HepG2 (cell line): ENCODE measurements around the gene TFEC. TPM values are rescaled to one million over a fixed set of nuclear protein-coding genes. Genes with fewer than 3 reads are reported as not detected.
"Not testable (repeated sequence)": the region's sequence is repeated elsewhere in the genome, so short reads cannot be mapped to it uniquely, and the experiment has no call there.

Experiments used
- ATAC-seq: fragments of 200-7000 bp; cut with Tn5 transposase; 3 replicates; pipeline ENCODE4 v1.9.1; 2020; ENCODE audit warnings: mild to moderate bottlenecking, moderate library complexity
- BruUV-seq: library from RNA; stranded (reverse); fragments of 400-500 nt; replicated peaks from 2 replicates; lab custom pipeline; 2021; lab: Mats Ljungman, UMichigan
- CTCF ChIA-PET: fragments of 300-600 bp; formaldehyde crosslinking; extraction: SDS; loops from one replicate; lab custom pipeline; 2021; ENCODE audit warnings: low total read pairs, inconsistent platforms, low intra/inter-chr PET ratio; lab: Yijun Ruan, JAX
- POLR2A ChIA-PET: fragments of 350-600 bp; sonication (Branson Sonifier 250); formaldehyde crosslinking; loops from one replicate; lab custom pipeline; 2020; ENCODE audit warnings: antibody characterized with exemption, inconsistent platforms; lab: Yijun Ruan, JAX
- DNase-seq: peaks from one replicate; pipeline ENCODE4 v3.0.0-alpha.2; 2015; ENCODE audit warnings: low spot score
- FAIRE-seq: peaks from 3 replicates; lab custom pipeline; 2011; peaks lifted over from hg19 to GRCh38; lab: Jason Lieb, UNC
- H2AFZ ChIP-seq: one replicate; pipeline ENCODE4 v1.6.1; 2011; ENCODE audit warnings: low read length, inconsistent platforms
- H3K27ac ChIP-seq: fragments of 300-600 bp; 3 replicates; pipeline ENCODE4 v1.8.0; 2011; ENCODE audit warnings: mixed run types, mild to moderate bottlenecking, mixed read lengths, low read length, inconsistent platforms; ENCODE audit not compliant: insufficient read depth; ENCODE audit errors: extremely low read length
- H3K27me3 ChIP-seq, 2 experiments: fragments of 200-600 bp in 1 of 2; 2 replicates in 1 of 2; 3 replicates in 1 of 2; pipeline versions ENCODE4 v1.6.0 to v1.8.0; 2011; ENCODE audit warnings: low read length in 2 of 2, mild to moderate bottlenecking in 2 of 2, moderate library complexity in 2 of 2, inconsistent platforms in 1 of 2; ENCODE audit not compliant: insufficient read depth in 2 of 2, control insufficient read depth in 1 of 2
- H3K36me3 ChIP-seq, 2 experiments: fragments of 200-600 bp in 1 of 2; replicated peaks in 1 of 2; 2 replicates in 1 of 2; 3 replicates in 1 of 2; pipeline versions ENCODE4 v1.5.1 to v1.8.0; 2011; ENCODE audit warnings: low read length in 2 of 2, inconsistent platforms in 1 of 2; ENCODE audit not compliant: insufficient read depth in 2 of 2, control insufficient read depth in 1 of 2
- H3K4me1 ChIP-seq: 2 replicates; pipeline ENCODE4 v1.5.1; 2012; ENCODE audit warnings: low read length, inconsistent platforms; ENCODE audit not compliant: insufficient read depth
- H3K4me2 ChIP-seq: 2 replicates; pipeline ENCODE4 v1.6.0; 2011; ENCODE audit warnings: low read depth, low read length, inconsistent platforms
- H3K4me3 ChIP-seq, 3 experiments: fragments of 200-600 bp in 1 of 3; sonication (generic), shearing (Covaris generic) in 1 of 3; replicated peaks in 1 of 3; 2 replicates each; pipeline ENCODE4 v1.5.1; 2011 to 2016; ENCODE audit warnings: low read length in 3 of 3, inconsistent platforms in 2 of 3, low read depth in 2 of 3, mild to moderate bottlenecking in 2 of 3, control low read depth in 1 of 3, mixed read lengths in 1 of 3; ENCODE audit not compliant: insufficient read depth in 1 of 3
- H3K79me2 ChIP-seq: one replicate; pipeline ENCODE4 v1.6.1; 2011; ENCODE audit warnings: low read length, inconsistent platforms; ENCODE audit not compliant: insufficient read depth
- H3K9ac ChIP-seq: 2 replicates; pipeline ENCODE4 v1.6.0; 2011; ENCODE audit warnings: mild to moderate bottlenecking, low read depth, low read length, inconsistent platforms; ENCODE audit not compliant: insufficient read depth
- H3K9me3 ChIP-seq: 2 replicates; pipeline ENCODE4 v1.5.1; 2012; ENCODE audit warnings: mild to moderate bottlenecking, low read length
- H4K20me1 ChIP-seq: 2 replicates; pipeline ENCODE4 v1.6.0; 2011; ENCODE audit warnings: inconsistent platforms, mild to moderate bottlenecking, low read length, moderate library complexity; ENCODE audit not compliant: insufficient read depth
- BCL6 ChIP-seq: IDR thresholded peaks from 2 replicates; pipeline ENCODE4 v1.6.1; 2016; ENCODE audit warnings: missing genetic modification reagents, missing compliant biosample characterization
- BRCA1 ChIP-seq: sonication (generic); formaldehyde crosslinking; IDR thresholded peaks from 2 replicates; pipeline ENCODE4 v1.4.0; 2020; ENCODE audit warnings: missing genetic modification reagents
- DPF2 ChIP-seq: sonication (generic); formaldehyde crosslinking; IDR thresholded peaks from 2 replicates; pipeline ENCODE4 v1.4.0; 2020; ENCODE audit warnings: mild to moderate bottlenecking, low read depth, missing genetic modification reagents, borderline replicate concordance
- FOSL1 ChIP-seq: sonication (generic); formaldehyde crosslinking; IDR thresholded peaks from 2 replicates; pipeline ENCODE4 v1.9.0; 2021; ENCODE audit warnings: missing genetic modification reagents, borderline replicate concordance
- FOXK2 ChIP-seq: fragments of 450-650 bp; IDR thresholded peaks from 2 replicates; pipeline ENCODE4 v1.6.1; 2016
- KLF9 ChIP-seq: IDR thresholded peaks from 2 replicates; pipeline ENCODE4 v1.6.1; 2016; ENCODE audit warnings: low read depth
- MAFG ChIP-seq: sonication (generic); formaldehyde crosslinking; IDR thresholded peaks from 2 replicates; pipeline ENCODE4 v1.5.1; 2020; ENCODE audit warnings: mild to moderate bottlenecking, missing genetic modification reagents
- NPAS2 ChIP-seq: sonication (generic); formaldehyde crosslinking; IDR thresholded peaks from 2 replicates; pipeline ENCODE4 v1.8.0; 2022; ENCODE audit warnings: mild to moderate bottlenecking, missing genetic modification reagents, borderline replicate concordance
- PAF1 ChIP-seq: IDR thresholded peaks from 2 replicates; pipeline ENCODE4 v1.6.1; 2016; ENCODE audit warnings: missing genetic modification reagents, missing compliant biosample characterization
- PHB2 ChIP-seq: fragments of 450-650 bp; IDR thresholded peaks from 2 replicates; pipeline ENCODE4 v1.6.1; 2018; ENCODE audit not compliant: partially characterized antibody
- RBAK ChIP-seq: sonication (generic); formaldehyde crosslinking; IDR thresholded peaks from 2 replicates; pipeline ENCODE4 v1.5.1; 2020; ENCODE audit warnings: mild to moderate bottlenecking, missing genetic modification reagents
- SALL1 ChIP-seq: sonication (generic); formaldehyde crosslinking; IDR thresholded peaks from 2 replicates; pipeline ENCODE4 v1.8.0; 2022; ENCODE audit warnings: mild to moderate bottlenecking, missing genetic modification reagents
- ZFP36 ChIP-seq: fragments of 150-350 bp; IDR thresholded peaks from 2 replicates; pipeline ENCODE4 v1.6.1; 2018; ENCODE audit warnings: borderline replicate concordance, low read length, low read depth; ENCODE audit not compliant: partially characterized antibody
- ZGPAT ChIP-seq: IDR thresholded peaks from 2 replicates; pipeline ENCODE4 v1.6.1; 2016; ENCODE audit warnings: mild to moderate bottlenecking
- ZNF672 ChIP-seq: sonication (generic); formaldehyde crosslinking; IDR thresholded peaks from 2 replicates; pipeline ENCODE4 v1.8.1; 2022; ENCODE audit warnings: missing genetic modification reagents
- ZNF879 ChIP-seq: sonication (generic); formaldehyde crosslinking; IDR thresholded peaks from 2 replicates; pipeline ENCODE4 v1.8.1; 2023; ENCODE audit warnings: missing genetic modification reagents
- WGBS: methylation state at CpG from one replicate; pipeline ENCODE4 v1.1.6; 2017; ENCODE audit warnings: low lambda C conversion rate; 5-methylcytosine and 5-hydroxymethylcytosine counted together
- in situ Hi-C: cut with HindIII; loops from 2 replicates; pipeline ENCODE4 v1.10.0; 2017; ENCODE audit warnings: low pct_unique_long_range_greater_than_20kb; ENCODE audit not compliant: extremely low pct_ligation_motif_present
- intact Hi-C: fragments of 100-400 bp; cut with micrococcal nuclease; formaldehyde crosslinking; loops from one replicate; pipeline ENCODE4 v1.10.0; 2022; ENCODE audit not compliant: unreplicated experiment
- polyA plus RNA-seq, 8 experiments: library from polyadenylated mRNA; depleted of rRNA in 3 of 8; stranded (reverse) in 7 of 8; unstranded in 1 of 8; fragments of >200 nt; fragmentation: Illumina TruSeq in 4 of 8; extraction: Trizol in 4 of 8; gene quantifications; 2 replicates each; pipeline versions ENCODE4 v1.2.1 to v1.2.3, GENCODE V29; 2011 to 2016; ENCODE audit warnings: low read depth in 4 of 8, missing spikeins in 1 of 8, mixed read lengths in 1 of 8; ENCODE audit not compliant: insufficient read depth in 1 of 8
- total RNA-seq, 5 experiments: library from RNA; depleted of rRNA; stranded (reverse); fragments of >200 nt; fragmentation: Illumina TruSeq; extraction: Trizol; gene quantifications; 2 replicates each; pipeline ENCODE4 v1.2.3, GENCODE V29; 2016; ENCODE audit warnings: low read depth in 1 of 5

TFEC gene
- total and polyA plus RNA-seq, 2 of the 13 experiments (the other 11 are each of a cell fraction or from before 2014, with no cell fraction given): not detected

- no peak overlapping the region for H3K4me3 ChIP-seq
- no TSS peak for BruUV-seq
Observed at GRCh38 chr7:116011584-116011983, 19.0 kb downstream of the TFEC start.

GRCh38 chr7:116004762-116005161 lies 25.8 kb downstream of the TFEC start:
- not testable (repeated sequence) for ATAC-seq, H3K4me1 ChIP-seq, FAIRE-seq

More at GRCh38 chr7:116011584-116011983, 19.0 kb downstream of the TFEC start:
- Histone ChIP-seq H3K9ac (no peak overlapping the region), H4K20me1 (no peaks in the 10 kb centered on the region), H2AFZ (no peak overlapping the region), H3K27ac (no peak overlapping the region), H3K9me3 (no peaks in the 10 kb centered on the region), H3K4me1 (no peaks in the 10 kb centered on the region), H3K27me3 (no peaks in the 10 kb centered on the region), H3K4me2 (no peak overlapping the region), H3K79me2 (no peaks in the 10 kb centered on the region), H3K36me3 (no peaks in the 10 kb centered on the region)
- intact Hi-C loops (loop anchor here (5.0 kb wide), 1 partner anchor 1874 kb away; no protein-coding TSS in a partner anchor), in situ Hi-C loops (no loop called here)
- TF ChIP-seq MAFG (CRISPR knock-in tag): no peak
- TF ChIP-seq BRCA1: no peak
- TF ChIP-seq NPAS2: no peak
- TF ChIP-seq SALL1 (CRISPR knock-in tag): no peak
- TF ChIP-seq ZGPAT (CRISPR knock-in tag): no peak
- no peak for TF ChIP-seq KLF9
- TF ChIP-seq FOXK2: no peak
- TF ChIP-seq RBAK: no peak
- TF ChIP-seq BCL6: no peak
- TF ChIP-seq DPF2: no peak
- TF ChIP-seq PHB2: no peak
- TF ChIP-seq ZFP36: no peak
- TF ChIP-seq ZNF672 (CRISPR knock-in tag): no peak
- TF ChIP-seq PAF1 (CRISPR knock-in tag): no peak
- TF ChIP-seq FOSL1 (CRISPR knock-in tag): no peak
- no peak for TF ChIP-seq ZNF879
- FAIRE-seq (no peak), DNase-seq (no peak), ATAC-seq (no peak)
- WGBS: 0% methylated on average over 1 of the region's 1 CpG
- CTCF ChIA-PET: no interaction called here
- POLR2A ChIA-PET: no interaction called here

More at GRCh38 chr7:116004762-116005161, 25.8 kb downstream of the TFEC start:
- BruUV-seq, H3K27me3 ChIP-seq, H3K4me2 ChIP-seq, H3K27ac ChIP-seq, H2AFZ ChIP-seq, intact Hi-C loops, POLR2A ChIA-PET, H3K4me3 ChIP-seq, DNase-seq, in situ Hi-C loops, CTCF ChIA-PET, H3K9me3 ChIP-seq, H3K79me2 ChIP-seq, H3K36me3 ChIP-seq, H3K9ac ChIP-seq, H4K20me1 ChIP-seq: not testable (repeated sequence)
- WGBS: 0% methylated on average over 1 of the region's 2 CpGs
